Activated T-cell treated with anti-CD3 and anti-CD28 coated beads, Interleukin-2, amount 50 U/mL, for 4 hours (primary cell): ENCODE results near the gene MAD1L1. TPM values are rescaled to one million over a fixed set of nuclear protein-coding genes. Genes with fewer than 3 reads are reported as not detected.

ENCODE experiments used
- ATAC-seq, 2 donors: fragments of 200-7000 bp; cut with Tn5 transposase; one replicate each; pipeline ENCODE4 v1.10.0; 2021
- DNase-seq: peaks from one replicate; pipeline ENCODE4 v3.0.0-alpha.2; 2020
- H3K27me3 Mint-ChIP-seq: one replicate; pipeline ENCODE4 v1.8.0; 2021; ENCODE audit warnings: low read depth, mixed read lengths
- H3K36me3 Mint-ChIP-seq: one replicate; pipeline ENCODE4 v1.8.0; 2022; ENCODE audit warnings: mixed read lengths; ENCODE audit not compliant: insufficient read depth
- H3K4me1 Mint-ChIP-seq: one replicate; pipeline ENCODE4 v1.8.0; 2021; ENCODE audit warnings: low read depth, mixed read lengths
- H3K4me3 Mint-ChIP-seq: one replicate; pipeline ENCODE4 v1.8.0; 2021; ENCODE audit warnings: mild to moderate bottlenecking, moderate library complexity, mixed read lengths
- H3K9me3 Mint-ChIP-seq: one replicate; pipeline ENCODE4 v1.8.0; 2021; ENCODE audit warnings: mixed read lengths
- total RNA-seq, 3 donors: library from RNA; stranded (reverse); gene quantifications; one replicate each; pipeline ENCODE4 v1.2.1, GENCODE V29; 2021

Gene MAD1L1
- total RNA-seq, 3 donors from 2014 or later: 55.8 to 59.4 (median 57.9) TPM

GRCh38 chr7:1858435-1859265 is 374.1 kb downstream of the MAD1L1 start:
- DNase-seq: no peak
- no peaks in the 10 kb centered on the region for H3K9me3 Mint-ChIP-seq
- H3K4me3 Mint-ChIP-seq: no peak overlapping the region
- H3K27me3 Mint-ChIP-seq: no peaks in the 10 kb centered on the region
- no peak for ATAC-seq
- H3K4me1 Mint-ChIP-seq: peaks cover 15% of the 10 kb centered on the region
- H3K36me3 Mint-ChIP-seq: peaks cover 3% of the 10 kb centered on the region

- DNase-seq (no peak), ATAC-seq (no peak)
These were observed 375.0 kb downstream of the MAD1L1 start for GRCh38 chr7:1857487-1858421.

GRCh38 chr7:1856888-1857441 is 375.8 kb downstream of the MAD1L1 start:
- peaks cover 17% of the 10 kb centered on the region for H3K4me1 Mint-ChIP-seq
- no peaks in the 10 kb centered on the region for H3K36me3 Mint-ChIP-seq
- DNase-seq (no peak), ATAC-seq (no peak)
- H3K4me3 Mint-ChIP-seq: no peak overlapping the region
- H3K27me3 Mint-ChIP-seq: no peaks in the 10 kb centered on the region
- no peaks in the 10 kb centered on the region for H3K9me3 Mint-ChIP-seq

More at GRCh38 chr7:1857487-1858421, 375.0 kb downstream of the MAD1L1 start:
- Mint-ChIP-seq H3K36me3 (peaks cover 3% of the 10 kb centered on the region), H3K4me3 (no peak overlapping the region), H3K4me1 (peaks cover 17% of the 10 kb centered on the region), H3K9me3 (no peaks in the 10 kb centered on the region), H3K27me3 (no peaks in the 10 kb centered on the region)

GRCh38 chr7:1856161-1856887 is 376.4 kb downstream of the MAD1L1 start:
- Mint-ChIP-seq H3K9me3 (no peaks in the 10 kb centered on the region), H3K27me3 (no peaks in the 10 kb centered on the region), H3K36me3 (no peaks in the 10 kb centered on the region), H3K4me3 (no peak overlapping the region), H3K4me1 (peaks cover 21% of the 10 kb centered on the region)
- ATAC-seq (no peak), DNase-seq (no peak)

DNA sequence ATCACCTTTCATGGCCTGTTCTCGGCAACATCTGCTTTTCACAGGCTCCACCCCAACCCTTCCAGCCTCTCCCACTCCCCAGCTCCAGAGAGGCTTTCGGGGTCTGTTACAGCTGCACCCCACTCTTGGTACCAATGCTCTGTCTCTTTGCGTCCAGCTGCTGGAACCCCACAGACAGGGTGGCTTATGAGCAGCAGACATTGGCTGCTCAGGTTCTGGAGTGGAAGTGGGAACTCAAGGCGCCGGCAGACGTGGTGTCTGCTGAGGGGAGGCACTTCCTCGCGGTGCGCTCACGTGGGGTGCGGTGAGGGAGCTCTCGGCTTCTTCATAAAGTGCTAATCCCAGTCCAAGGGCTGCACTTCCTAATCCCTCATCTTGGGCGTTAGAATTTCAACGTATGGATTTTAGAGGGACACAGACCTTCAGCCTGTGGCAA is 377.0 kb downstream of the MAD1L1 start:
- no peak for ATAC-seq
- Mint-ChIP-seq H3K9me3 (no peaks in the 10 kb centered on the region), H3K36me3 (no peaks in the 10 kb centered on the region), H3K4me3 (no peak overlapping the region), H3K4me1 (peaks cover 21% of the 10 kb centered on the region), H3K27me3 (no peaks in the 10 kb centered on the region)
- DNase-seq: no peak

- no peak overlapping the region for H3K4me3 Mint-ChIP-seq
These were observed 377.6 kb downstream of the MAD1L1 start for GRCh38 chr7:1854866-1855724.

GRCh38 chr7:1853986-1854865 is 378.5 kb downstream of the MAD1L1 start:
- ATAC-seq (no peak), DNase-seq (peak; percentile 4)

More at GRCh38 chr7:1854866-1855724, 377.6 kb downstream of the MAD1L1 start:
- Mint-ChIP-seq H3K36me3 (no peaks in the 10 kb centered on the region), H3K27me3 (no peaks in the 10 kb centered on the region), H3K9me3 (no peaks in the 10 kb centered on the region), H3K4me1 (peaks cover 21% of the 10 kb centered on the region)
- no peak for ATAC-seq
- peak; percentile 3 for DNase-seq

DNA sequence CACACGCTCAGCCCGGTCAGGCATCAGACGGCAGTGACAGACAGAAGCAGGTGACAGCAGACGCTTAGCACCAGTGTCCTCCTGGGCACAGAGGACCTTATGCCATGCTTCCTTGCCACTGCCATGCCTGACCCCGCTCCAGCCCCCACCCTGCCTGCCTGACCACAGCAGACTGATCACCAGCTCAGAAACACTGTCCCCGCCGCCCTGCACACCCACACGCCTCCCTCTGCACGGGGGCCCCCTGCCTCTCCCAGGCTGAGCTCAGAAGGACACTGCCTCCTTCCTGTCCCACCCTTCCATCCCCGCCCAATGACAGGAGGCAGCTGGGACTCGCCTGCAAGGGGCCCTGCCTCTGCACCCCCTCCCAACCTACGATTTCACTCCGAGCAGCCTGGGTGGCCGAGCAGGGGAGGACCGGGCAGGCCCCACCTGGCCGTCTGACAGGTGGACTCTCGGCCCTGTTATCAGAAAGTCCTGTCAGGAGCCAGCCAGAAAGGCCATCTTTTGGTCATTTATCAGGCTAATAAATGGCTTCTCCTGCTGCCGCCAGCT is 379.2 kb downstream of the MAD1L1 start:
- ATAC-seq (no peak), DNase-seq (no peak)
- no peaks in the 10 kb centered on the region for H3K9me3 Mint-ChIP-seq
- no peak overlapping the region for H3K4me3 Mint-ChIP-seq
- H3K27me3 Mint-ChIP-seq: no peaks in the 10 kb centered on the region
- H3K4me1 Mint-ChIP-seq: peaks cover 21% of the 10 kb centered on the region
- H3K36me3 Mint-ChIP-seq: no peaks in the 10 kb centered on the region

More at GRCh38 chr7:1853986-1854865, 378.5 kb downstream of the MAD1L1 start:
- peaks cover 21% of the 10 kb centered on the region for H3K4me1 Mint-ChIP-seq
- no peaks in the 10 kb centered on the region for H3K36me3 Mint-ChIP-seq
- H3K27me3 Mint-ChIP-seq: no peaks in the 10 kb centered on the region
- no peaks in the 10 kb centered on the region for H3K9me3 Mint-ChIP-seq
- no peak overlapping the region for H3K4me3 Mint-ChIP-seq

DNA sequence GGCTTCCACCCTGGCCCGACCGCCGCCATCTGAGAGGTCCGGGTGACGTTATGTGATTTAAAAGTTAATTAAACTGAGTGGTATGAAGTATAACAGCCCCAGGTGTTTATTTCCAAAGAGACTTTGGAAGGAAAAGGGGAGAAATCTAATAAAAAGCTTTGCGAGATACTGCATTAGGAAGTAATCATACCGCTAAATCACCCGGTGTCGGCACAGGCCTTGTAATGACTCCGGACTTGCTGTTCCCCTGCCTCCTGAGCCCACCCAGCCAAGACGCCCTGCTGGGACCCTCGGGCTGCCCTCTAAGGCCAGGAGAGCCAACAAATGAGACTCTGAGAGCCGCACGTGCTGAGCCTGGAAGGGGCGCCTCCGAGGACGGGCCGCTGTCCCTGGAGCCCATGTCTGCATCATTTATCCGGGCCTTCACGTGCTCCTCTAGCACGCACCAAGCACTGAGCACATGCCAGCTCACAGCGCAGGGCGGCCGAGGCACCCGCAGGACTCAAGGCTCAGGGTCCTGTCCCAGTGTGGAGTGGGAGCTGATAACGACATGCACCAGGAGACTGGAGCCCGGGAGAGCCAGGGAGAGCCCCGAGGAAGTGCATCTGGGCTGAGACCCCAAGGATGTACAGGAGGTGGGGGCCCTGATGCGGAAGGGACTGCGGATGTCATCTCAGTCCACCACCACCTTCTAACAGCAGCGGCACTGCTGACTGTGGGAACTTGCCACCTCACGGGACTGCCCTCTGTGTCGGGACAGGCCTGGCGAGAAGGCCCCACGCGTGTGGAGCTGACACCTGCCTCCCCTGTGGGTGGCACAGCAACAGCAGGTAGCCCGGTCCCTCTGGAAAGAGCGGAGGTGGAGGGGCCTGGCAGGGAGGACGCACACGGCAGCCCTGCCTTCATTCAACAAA is 380.0 kb downstream of the MAD1L1 start:
- no peak for DNase-seq
- Mint-ChIP-seq H3K36me3 (no peaks in the 10 kb centered on the region), H3K9me3 (no peaks in the 10 kb centered on the region), H3K27me3 (no peaks in the 10 kb centered on the region), H3K4me3 (no peak overlapping the region), H3K4me1 (peaks cover 21% of the 10 kb centered on the region)
- ATAC-seq: no peak

DNA sequence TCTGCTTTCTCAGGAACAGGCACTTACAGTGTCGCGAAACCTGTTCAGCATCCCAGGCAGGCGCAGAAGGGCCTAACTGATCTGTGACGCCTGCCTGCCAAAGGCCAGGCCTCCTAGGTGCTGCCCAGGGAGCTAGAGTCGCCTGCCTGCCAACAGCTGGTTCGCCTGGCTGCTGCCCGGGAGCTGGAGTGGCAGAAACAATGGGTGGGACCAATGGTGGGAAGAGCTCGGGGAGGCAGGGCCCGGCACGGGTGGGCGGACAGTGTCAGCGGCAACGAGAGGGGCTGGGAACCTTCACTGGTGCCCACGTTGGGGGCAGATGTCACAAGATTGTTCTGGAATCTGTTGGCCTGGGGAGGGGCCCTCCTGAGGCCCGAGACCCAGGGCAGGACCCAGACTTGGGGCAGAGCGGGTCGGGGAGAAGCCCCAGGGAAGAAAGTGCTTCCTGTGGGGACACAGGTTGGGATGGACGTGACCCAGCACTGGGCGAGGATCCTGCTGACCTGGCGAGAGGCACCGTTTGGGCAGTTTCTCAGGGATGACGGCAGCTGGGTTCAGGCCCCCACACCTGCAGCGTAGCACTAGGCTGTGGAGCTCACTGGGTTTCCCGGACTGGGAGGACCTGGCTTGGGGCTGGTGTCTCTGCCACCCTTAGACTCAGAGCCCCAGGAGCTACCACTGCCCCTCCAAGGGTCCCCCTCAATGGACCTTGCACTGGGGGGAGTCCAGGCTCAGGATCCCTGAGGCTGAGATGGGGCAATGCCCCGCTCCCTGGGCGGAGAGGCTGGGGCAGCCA is 380.8 kb downstream of the MAD1L1 start:
- Mint-ChIP-seq H3K4me3 (no peak overlapping the region), H3K9me3 (no peaks in the 10 kb centered on the region), H3K36me3 (peaks cover 3% of the 10 kb centered on the region), H3K4me1 (peaks cover 21% of the 10 kb centered on the region), H3K27me3 (no peaks in the 10 kb centered on the region)
- ATAC-seq (no peak), DNase-seq (no peak)
